Psoas muscle (tissue), 8 donors: ENCODE measurements around the gene SDR42E1. TPM values are rescaled to one million over a fixed set of nuclear protein-coding genes. Genes with fewer than 3 reads are reported as not detected.

Experiments used
- ATAC-seq, 4 donors: fragments of 200-7000 bp; cut with Tn5 transposase; one replicate each; pipeline ENCODE4 v1.9.1; 2020; ENCODE audit warnings: moderate library complexity in 3 of 4, mild to moderate bottlenecking in 2 of 4
- DNase-seq, 2 donors: peaks; one replicate each; pipeline ENCODE4 v3.0.0-alpha.2; 2020
- H3K27ac ChIP-seq: fragments of 200-600 bp; one replicate; pipeline ENCODE4 v1.8.0; 2022
- H3K27me3 ChIP-seq, 3 donors: fragments of 200-600 bp in 1 of 3; one replicate each; pipeline versions ENCODE4 v1.6.1 to v1.8.0; 2013 to 2022; ENCODE audit warnings: low read length in 2 of 3, mild to moderate bottlenecking in 2 of 3, moderate library complexity in 1 of 3; ENCODE audit not compliant: insufficient read depth in 3 of 3
- H3K36me3 ChIP-seq, 2 donors: fragments of 200-600 bp in 1 of 2; one replicate each; pipeline versions ENCODE4 v1.6.1 to v1.8.0; 2013 to 2022; ENCODE audit warnings: low read depth in 1 of 2, mild to moderate bottlenecking in 1 of 2, moderate library complexity in 1 of 2; ENCODE audit not compliant: insufficient read depth in 1 of 2
- H3K4me1 ChIP-seq: fragments of 200-600 bp; one replicate; pipeline ENCODE4 v1.8.0; 2022
- H3K4me3 ChIP-seq: fragments of 200-600 bp; one replicate; pipeline ENCODE4 v1.8.0; 2022; ENCODE audit warnings: mild to moderate bottlenecking
- H3K9me3 ChIP-seq: fragments of 200-600 bp; one replicate; pipeline ENCODE4 v1.8.0; 2022
- WGBS, 3 donors: extraction: QIAGEN DNeasy Blood & Tissue Kit; methylation state at CpG; one replicate each; pipeline versions ENCODE4 v1.1.6 to v1.1.7; 2013; 5-methylcytosine and 5-hydroxymethylcytosine counted together
- intact Hi-C, 2 donors: fragments of 100-400 bp; cut with DNase I; formaldehyde crosslinking; loops; one replicate each; pipeline versions ENCODE4 v1.11.0 to v1.14.2; 2022
- polyA plus RNA-seq, 3 donors: library from polyadenylated mRNA; stranded (reverse); fragments of 200-250 nt; gene quantifications; one replicate each; pipeline ENCODE4 v1.2.3, GENCODE V29; 2013
- total RNA-seq, 4 donors: library from RNA; stranded (reverse); fragmentation: NEBNext Ultra II Directional in 2 of 4; extraction: Animal tissue kit (Norgen Biotek cat#: 25700) in 2 of 4; gene quantifications; one replicate each; pipeline versions ENCODE4 v1.2.1 to v1.2.4, GENCODE V29; 2021 to 2023
- TF ChIP-seq, protein P1 (sequence below): fragments of 200-600 bp; IDR thresholded peaks from one replicate; pipeline ENCODE4 v1.8.0; 2022; ENCODE audit warnings: antibody characterized with exemption
- donor health status: healthy with polysubstance abuse.
- donor health status: DM: no; HTN: no; CAD: no; lungs with moderate emphysema.
- donor health status: Bipolar disorder and iron deficiency.
- donor health status: healthy.
- donor health status: DM: yes; HTN: yes; CAD: no.
- donor health status: DM: no; HTN: no; CAD: no.
- donor health status: DM: no; HTN: no; CAD: no.
- donor health status: DM: yes; HTN: yes; CAD: no.

Gene SDR42E1
- total and polyA plus RNA-seq, 7 donors, result 0.01 to 0.04 (median 0.03) TPM; not detected in 3

DNA sequence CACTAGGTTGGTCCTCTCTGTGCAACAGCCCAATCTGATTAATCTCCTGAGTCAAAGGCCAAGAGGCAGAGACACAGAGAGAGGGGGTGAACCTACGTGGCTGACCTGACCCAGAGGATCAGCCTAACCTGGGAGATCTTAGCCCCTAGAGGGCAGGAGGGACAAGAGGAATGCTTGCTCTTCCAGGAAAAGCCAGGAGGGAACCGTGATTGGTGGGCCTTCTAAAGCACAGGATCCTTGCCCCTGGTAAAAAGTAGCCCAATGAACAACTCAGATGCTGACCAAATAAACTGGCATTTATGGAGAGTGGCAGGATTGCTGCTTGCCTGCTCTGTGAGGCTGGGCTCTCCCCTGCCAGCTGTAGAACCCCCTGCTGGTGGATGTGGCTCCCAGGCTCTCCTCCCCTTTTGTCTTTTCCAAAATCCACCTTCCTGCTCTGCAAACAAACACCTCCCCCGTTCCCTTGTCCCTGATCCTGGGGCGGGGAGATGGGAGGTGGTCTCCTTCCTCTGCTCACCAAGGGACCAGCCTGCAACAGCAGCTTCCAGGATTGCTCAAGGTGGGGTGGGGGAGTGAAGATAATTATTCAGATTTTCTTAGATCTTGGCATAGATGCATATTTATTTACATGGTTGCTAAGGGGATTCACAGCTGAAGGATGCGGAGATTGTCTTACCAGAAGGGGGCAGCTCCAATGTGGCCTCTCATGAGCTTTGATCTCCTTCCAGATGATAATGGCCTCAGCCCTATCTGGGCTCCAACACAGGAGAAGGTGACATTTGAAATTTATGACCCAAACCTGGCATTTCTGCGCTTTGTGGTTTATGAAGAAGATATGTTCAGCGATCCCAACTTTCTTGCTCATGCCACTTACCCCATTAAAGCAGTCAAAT, 71.9 kb downstream of the SDR42E1 start:
- no peaks in the 10 kb centered on the region for H3K36me3 ChIP-seq
- DNase-seq (no peak), ATAC-seq (no peak)
- WGBS, 3 donors, result 42 to 54% (median 49%) methylated on average over 7 of the region's 7 CpGs
- no peaks in the 10 kb centered on the region for H3K4me1 ChIP-seq
- H3K9me3 ChIP-seq, result no peaks in the 10 kb centered on the region
- no peak overlapping the region for H3K4me3 ChIP-seq
- H3K27ac ChIP-seq, result no peak overlapping the region
- H3K27me3 ChIP-seq, result peaks cover 0 to 6% (median 0%) of the 10 kb centered on the region in 3 donors
- TF ChIP-seq, protein P1, sequence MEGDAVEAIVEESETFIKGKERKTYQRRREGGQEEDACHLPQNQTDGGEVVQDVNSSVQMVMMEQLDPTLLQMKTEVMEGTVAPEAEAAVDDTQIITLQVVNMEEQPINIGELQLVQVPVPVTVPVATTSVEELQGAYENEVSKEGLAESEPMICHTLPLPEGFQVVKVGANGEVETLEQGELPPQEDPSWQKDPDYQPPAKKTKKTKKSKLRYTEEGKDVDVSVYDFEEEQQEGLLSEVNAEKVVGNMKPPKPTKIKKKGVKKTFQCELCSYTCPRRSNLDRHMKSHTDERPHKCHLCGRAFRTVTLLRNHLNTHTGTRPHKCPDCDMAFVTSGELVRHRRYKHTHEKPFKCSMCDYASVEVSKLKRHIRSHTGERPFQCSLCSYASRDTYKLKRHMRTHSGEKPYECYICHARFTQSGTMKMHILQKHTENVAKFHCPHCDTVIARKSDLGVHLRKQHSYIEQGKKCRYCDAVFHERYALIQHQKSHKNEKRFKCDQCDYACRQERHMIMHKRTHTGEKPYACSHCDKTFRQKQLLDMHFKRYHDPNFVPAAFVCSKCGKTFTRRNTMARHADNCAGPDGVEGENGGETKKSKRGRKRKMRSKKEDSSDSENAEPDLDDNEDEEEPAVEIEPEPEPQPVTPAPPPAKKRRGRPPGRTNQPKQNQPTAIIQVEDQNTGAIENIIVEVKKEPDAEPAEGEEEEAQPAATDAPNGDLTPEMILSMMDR, result no peak
- intact Hi-C loops, result loop anchor here (2.0 kb wide), 1 partner anchor 291 kb away; no protein-coding TSS in a partner anchor

Other genes starting within 250 kb of the SDR42E1 start
- gene PLCG2, start 232.2 kb downstream of the SDR42E1 start, total RNA-seq, result 1 to 10 TPM; 2.5 to 4.8 (median 3.0) TPM
- gene PLCG2, start 232.2 kb downstream of the SDR42E1 start, polyA plus RNA-seq, result 1 to 10 TPM in 2 of 3 donors, under 1 TPM in 1; 0.96 to 1.2 (median 1.1) TPM
- not detected for gene HSD17B2, start 23.8 kb upstream of the SDR42E1 start, total RNA-seq
- under 1 TPM in 2 of 3 donors, not detected in 1; 0.16 to 0.19 TPM for gene HSD17B2, start 23.8 kb upstream of the SDR42E1 start, polyA plus RNA-seq
- 10 to 100 TPM in 1 of 4 donors, 1 to 10 TPM in 3; 5.3 to 11.8 (median 8.9) TPM for gene MPHOSPH6, start 158.8 kb upstream of the SDR42E1 start, total RNA-seq
- gene MPHOSPH6, start 158.8 kb upstream of the SDR42E1 start, polyA plus RNA-seq, result 10 to 100 TPM; 14.8 to 38.4 (median 22.7) TPM